Chondrocyte (in vitro differentiated cells): ENCODE results near the gene TRIM61. TPM values are rescaled to one million over a fixed set of nuclear protein-coding genes. Genes with fewer than 3 reads are reported as not detected.

Experiments used
- total RNA-seq: library from RNA; stranded (reverse); gene quantifications from 3 replicates; pipeline ENCODE4 v1.2.1, GENCODE V29; 2021

TRIM61 gene
- total RNA-seq, 1 donor from 2014 or later = 0.20 TPM

Other genes starting within 250 kb of the TRIM61 start
- gene SMIM31, start 223.5 kb downstream of the TRIM61 start, total RNA-seq = not detected in 3 replicates
- gene APELA, start 100.5 kb downstream of the TRIM61 start, total RNA-seq = not detected in 3 replicates
- not detected in 3 replicates for gene TRIM60, start 54.3 kb upstream of the TRIM61 start, total RNA-seq
- not detected in 3 replicates for gene TRIM75, start 76.2 kb upstream of the TRIM61 start, total RNA-seq
- gene TMEM192, start 135.2 kb upstream of the TRIM61 start, total RNA-seq = 13.0 to 14.0 TPM (median 13.6 TPM) in 3 replicates
- gene KLHL2, start 229.9 kb upstream of the TRIM61 start, total RNA-seq = 14.3 to 19.3 TPM (median 16.0 TPM) in 3 replicates